ENCODE measurements around the gene RFPL1.
"Not testable (repeated sequence)": the region's sequence is repeated elsewhere in the genome, so short reads cannot be mapped to it uniquely, and the experiment has no call there.

RFPL1 gene

DNA sequence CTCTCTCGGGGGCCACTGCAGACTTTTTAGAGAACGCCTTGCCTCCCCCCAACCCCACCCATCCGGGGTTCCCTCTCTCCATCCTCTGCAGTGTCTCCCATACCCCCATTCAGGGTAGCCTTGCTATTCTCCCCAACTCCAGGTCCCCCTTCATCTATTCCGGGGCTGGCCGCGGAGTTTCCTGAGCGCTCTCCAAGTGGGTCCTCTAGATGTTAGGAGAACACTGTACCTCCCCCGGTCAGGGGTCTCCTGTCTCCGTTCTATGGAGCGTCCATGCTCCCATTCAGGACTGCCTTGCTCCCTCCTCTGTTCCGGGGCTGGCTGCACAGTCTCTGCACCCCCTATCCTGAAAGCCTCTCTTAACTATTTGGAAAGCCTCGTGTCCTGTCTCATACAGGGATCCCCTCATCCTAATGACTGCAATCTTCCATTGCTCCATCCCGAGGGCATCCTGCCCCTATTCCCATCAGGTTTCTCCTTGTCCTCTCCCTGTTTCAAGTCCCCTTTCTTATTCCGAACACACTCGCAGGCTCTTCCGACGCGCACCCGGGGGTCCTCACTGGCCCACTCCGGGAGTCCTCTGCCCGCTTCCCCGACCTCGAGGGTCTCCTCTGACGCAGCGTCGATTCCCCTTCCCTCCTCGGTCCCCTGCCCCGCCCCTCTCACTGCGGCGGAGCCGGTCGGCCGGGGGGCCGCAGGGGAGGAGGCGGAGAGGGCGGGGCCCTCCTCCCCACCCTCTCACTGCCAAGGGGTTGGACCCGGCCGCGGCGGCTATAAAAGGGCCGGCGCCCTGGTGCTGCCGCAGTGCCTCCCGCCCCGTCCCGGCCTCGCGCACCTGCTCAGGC is 41.3 kb downstream of the RFPL1 start, which contains the start of gene NEFH:
NEFH (plus strand) TSS at position 802 of the 845 bp plus-strand sequence. CDS start 45 bp downstream, outside the sequence.
- no peak for DNase-seq

DNA sequence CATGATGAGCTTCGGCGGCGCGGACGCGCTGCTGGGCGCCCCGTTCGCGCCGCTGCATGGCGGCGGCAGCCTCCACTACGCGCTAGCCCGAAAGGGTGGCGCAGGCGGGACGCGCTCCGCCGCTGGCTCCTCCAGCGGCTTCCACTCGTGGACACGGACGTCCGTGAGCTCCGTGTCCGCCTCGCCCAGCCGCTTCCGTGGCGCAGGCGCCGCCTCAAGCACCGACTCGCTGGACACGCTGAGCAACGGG is 41.8 kb downstream of the RFPL1 start:
- no peak for DNase-seq

DNA sequence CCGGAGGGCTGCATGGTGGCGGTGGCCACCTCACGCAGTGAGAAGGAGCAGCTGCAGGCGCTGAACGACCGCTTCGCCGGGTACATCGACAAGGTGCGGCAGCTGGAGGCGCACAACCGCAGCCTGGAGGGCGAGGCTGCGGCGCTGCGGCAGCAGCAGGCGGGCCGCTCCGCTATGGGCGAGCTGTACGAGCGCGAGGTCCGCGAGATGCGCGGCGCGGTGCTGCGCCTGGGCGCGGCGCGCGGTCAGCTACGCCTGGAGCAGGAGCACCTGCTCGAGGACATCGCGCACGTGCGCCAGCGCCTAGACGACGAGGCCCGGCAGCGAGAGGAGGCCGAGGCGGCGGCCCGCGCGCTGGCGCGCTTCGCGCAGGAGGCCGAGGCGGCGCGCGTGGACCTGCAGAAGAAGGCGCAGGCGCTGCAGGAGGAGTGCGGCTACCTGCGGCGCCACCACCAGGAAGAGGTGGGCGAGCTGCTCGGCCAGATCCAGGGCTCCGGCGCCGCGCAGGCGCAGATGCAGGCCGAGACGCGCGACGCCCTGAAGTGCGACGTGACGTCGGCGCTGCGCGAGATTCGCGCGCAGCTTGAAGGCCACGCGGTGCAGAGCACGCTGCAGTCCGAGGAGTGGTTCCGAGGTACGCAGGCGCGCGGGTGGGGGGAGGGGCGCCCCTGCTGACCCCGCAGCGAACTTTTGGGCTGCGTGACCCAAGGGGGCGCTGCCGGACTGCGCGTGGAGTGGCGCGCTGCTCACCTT is 42.3 kb downstream of the RFPL1 start:
- DNase-seq, result no peak

DNA sequence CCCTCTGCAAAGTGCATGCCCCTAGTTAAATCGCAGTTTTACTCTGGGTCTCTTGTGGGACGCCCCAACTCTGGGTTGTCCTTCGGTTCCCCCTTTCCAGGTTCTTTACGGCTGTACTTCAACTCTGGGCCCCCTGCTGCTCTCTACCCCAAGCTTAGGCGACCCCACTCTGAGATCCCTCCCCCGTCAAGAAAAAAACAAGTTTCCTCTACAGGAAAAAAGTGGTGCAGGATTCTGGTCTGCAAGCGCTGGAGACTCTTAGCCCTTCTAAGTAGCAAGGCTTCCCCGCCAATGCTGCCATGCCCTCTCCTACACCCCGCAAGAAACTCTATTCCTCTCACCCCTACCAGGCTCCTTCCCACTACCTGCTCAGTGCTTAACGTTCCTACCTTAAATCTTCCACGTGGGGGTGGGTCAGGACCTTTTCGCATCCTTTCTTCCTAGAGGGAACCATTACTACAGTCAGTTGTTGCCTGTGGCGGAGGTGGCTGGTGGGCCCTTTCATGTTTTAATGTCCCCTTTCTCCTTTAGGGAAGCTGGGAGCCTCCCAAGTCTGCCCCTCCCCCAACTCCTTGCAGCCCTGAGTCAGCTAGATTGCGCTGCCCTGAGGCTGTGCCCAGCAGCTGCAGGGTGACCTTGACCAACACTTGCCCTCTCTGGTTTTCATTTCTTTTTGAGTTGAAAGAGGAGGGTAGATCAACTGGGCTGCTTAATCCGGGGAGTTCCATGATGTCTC is 43.0 kb downstream of the RFPL1 start:
- DNase-seq, result no peak

DNA sequence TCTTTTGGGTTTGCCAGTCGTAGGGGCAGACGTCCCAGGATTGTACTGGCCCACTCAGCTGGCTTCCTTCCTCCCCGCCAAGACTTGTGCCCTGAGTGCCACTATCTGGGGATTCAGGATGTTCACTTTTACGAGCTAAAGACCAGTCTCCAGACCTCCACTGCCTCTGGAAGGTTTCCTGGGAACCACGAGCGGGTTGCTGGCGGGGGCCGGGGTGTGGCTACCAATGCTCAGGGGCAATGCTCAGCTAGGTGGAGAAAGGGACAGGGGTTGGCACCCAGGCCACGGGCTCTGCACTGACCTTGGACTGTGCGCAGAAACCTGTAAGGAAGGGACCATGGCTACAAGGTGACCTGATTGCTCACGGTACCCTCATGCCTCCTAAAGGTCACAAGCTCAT is 43.9 kb downstream of the RFPL1 start:
- DNase-seq, result no peak

DNA sequence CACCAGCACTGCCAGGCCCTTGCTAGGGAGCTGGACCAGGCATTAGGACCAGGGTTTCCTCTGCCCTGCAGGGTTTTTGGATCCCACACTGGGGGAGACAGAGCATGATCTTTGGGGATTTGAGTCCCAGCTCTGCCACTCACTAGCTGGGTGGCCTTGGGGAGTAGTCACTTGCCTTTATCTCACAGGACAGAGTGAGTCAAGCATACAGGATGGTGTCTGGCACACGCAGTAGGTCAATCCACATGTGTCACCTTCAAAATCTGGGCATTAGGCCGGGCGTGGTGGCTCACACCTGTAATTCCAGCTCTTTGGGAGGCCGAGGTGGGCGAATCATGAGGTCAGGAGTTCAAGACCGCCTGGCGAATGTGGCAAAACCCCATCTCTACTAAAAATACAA is 44.3 kb downstream of the RFPL1 start:
- DNase-seq, result no peak

DNA sequence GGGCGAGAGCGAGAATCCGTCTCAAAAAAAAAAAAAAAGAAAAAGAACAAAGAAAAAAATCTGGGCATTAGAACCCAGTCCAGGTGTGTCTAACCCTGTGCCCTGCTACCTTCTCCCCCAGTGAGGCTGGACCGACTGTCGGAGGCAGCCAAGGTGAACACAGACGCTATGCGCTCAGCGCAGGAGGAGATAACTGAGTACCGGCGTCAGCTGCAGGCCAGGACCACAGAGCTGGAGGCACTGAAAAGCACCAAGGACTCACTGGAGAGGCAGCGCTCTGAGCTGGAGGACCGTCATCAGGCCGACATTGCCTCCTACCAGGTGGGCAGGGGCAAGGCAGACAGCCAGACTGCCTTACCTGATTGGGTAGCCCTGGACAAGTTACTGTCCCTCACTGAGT is 44.9 kb downstream of the RFPL1 start:
- no peak for DNase-seq

DNA sequence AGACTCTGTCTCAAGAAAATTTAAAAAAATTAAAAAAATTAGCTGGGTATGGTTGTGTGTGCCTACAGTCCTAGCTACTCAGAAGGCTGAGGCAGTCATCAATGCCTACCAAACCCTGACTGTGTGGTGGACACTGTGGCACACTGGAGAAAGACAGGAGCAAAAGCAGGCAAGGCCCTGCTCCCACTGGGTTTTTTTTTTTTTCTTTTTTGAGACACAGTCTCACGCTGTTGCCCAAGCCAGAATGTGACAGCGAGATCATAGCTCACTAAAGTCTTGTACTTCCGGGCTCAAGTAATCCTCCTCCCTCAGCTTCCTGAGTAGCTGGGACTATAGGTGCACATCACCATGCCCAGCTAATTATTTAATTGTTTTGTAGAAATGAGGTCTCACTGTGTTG is 46.3 kb downstream of the RFPL1 start:
- DNase-seq, result no peak

DNA sequence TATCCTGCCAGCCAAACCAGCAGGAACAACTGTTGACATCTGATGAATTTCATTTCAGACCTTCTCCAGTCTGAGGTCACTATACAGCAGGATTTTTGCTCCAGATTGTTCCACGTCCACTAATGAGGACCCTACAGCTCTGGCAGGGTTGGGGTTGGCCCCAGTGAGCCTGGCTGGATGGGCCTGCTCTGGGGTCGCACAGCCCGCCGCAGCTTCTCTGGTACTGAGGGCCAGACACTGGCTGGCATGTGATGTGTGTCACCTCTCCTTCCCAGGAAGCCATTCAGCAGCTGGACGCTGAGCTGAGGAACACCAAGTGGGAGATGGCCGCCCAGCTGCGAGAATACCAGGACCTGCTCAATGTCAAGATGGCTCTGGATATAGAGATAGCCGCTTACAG is 47.1 kb downstream of the RFPL1 start:
- no peak for DNase-seq

DNA sequence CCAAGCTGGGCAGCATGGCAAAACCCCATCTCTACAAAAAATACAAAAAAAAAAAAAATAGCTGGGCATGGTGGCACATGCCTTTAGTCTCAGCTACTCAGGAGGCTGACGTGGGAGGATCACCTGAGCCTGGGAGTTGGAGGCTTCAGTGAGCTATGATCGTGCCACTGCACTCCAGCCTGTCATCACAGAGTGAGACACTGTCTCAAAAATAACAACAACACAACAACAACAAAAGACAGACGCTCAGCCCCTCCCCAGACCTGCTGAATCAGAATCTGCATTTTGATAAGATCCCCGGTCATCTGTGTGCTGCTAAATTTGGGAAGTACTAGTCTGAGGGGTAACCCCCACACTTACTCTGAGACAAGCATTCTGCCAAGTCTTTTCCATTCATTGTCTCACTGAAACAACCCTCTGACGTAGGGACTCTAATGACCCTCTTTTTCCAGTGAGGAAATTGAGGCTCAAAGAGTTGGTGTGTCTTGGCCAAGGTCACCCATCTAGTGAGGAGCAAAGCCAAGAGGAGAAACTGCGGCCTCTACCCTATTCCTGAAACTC is 49.1 kb downstream of the RFPL1 start:
- no peak for DNase-seq

DNA sequence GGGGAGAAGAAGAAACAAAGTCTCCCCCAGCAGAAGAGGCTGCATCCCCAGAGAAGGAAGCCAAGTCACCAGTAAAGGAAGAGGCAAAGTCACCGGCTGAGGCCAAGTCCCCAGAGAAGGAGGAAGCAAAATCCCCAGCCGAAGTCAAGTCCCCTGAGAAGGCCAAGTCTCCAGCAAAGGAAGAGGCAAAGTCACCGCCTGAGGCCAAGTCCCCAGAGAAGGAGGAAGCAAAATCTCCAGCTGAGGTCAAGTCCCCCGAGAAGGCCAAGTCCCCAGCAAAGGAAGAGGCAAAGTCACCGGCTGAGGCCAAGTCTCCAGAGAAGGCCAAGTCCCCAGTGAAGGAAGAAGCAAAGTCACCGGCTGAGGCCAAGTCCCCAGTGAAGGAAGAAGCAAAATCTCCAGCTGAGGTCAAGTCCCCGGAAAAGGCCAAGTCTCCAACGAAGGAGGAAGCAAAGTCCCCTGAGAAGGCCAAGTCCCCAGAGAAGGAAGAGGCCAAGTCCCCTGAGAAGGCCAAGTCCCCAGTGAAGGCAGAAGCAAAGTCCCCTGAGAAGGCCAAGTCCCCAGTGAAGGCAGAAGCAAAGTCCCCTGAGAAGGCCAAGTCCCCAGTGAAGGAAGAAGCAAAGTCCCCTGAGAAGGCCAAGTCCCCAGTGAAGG is 50.9 kb downstream of the RFPL1 start:
- not testable (repeated sequence) for DNase-seq

DNA sequence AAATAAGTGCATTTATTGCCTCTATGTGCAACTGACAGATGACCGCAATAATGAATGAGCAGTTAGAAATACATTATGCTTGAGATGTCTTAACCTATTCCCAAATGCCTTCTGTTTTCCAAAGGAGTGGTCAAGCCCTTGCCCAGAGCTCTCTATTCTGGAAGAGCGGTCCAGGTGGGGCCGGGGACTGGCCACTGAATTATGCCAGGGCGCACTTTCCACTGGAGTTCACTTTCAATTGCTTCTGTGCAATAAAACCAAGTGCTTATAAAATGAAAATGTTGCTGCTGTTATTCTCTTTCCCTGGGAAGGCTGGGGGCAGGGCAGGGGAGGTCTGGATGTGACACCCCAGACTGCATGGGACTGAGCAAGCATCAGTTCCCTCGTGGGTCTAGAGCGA is 52.6 kb downstream of the RFPL1 start:
- DNase-seq, result no peak

Data from SIG-M5 (cell line).